WERI-Rb-1 (cell line): Measurements from ENCODE around the gene MYOD1.

Experiments used
- DNase-seq: peaks from one replicate; pipeline ENCODE4 v3.0.0-alpha.2; 2020
- H3K27ac ChIP-seq: fragments of 250-450 bp; sonication (Bioruptor Pico); 2 replicates; pipeline ENCODE4 v1.5.1; 2020; ENCODE audit warnings: mild to moderate bottlenecking, moderate library complexity
- H3K27me3 ChIP-seq: fragments of 250-450 bp; sonication (Bioruptor Pico); 2 replicates; pipeline ENCODE4 v1.5.1; 2021; ENCODE audit warnings: mild to moderate bottlenecking, low read depth, moderate library complexity; ENCODE audit not compliant: insufficient read depth, severe bottlenecking
- H3K36me3 ChIP-seq: fragments of 250-450 bp; sonication (Bioruptor Pico); 2 replicates; pipeline ENCODE4 v1.5.1; 2020; ENCODE audit warnings: mild to moderate bottlenecking, moderate library complexity
- H3K4me3 ChIP-seq: 2 replicates; pipeline ENCODE4 v1.5.1; 2011; ENCODE audit warnings: low read depth, mild to moderate bottlenecking, control low read depth, low read length
- H3K9me3 ChIP-seq: fragments of 250-450 bp; sonication (Bioruptor Pico); 2 replicates; pipeline ENCODE4 v1.5.1; 2021; ENCODE audit warnings: mild to moderate bottlenecking, moderate library complexity; ENCODE audit not compliant: severe bottlenecking
- CTCF ChIP-seq: IDR thresholded peaks from 2 replicates; pipeline ENCODE4 v1.5.1; 2011; ENCODE audit warnings: low read depth, mild to moderate bottlenecking, control low read depth, inconsistent platforms, low read length

The MYOD1 gene

GRCh38 chr11:17760102-17761029 is 41.0 kb downstream of the MYOD1 start:
- peak; percentile 90 for TF ChIP-seq CTCF
- DNase-seq: peak; percentile 77
- no peak overlapping the region for H3K4me3 ChIP-seq

GRCh38 chr11:17762309-17762974 is 43.1 kb downstream of the MYOD1 start:
- no peaks in the 10 kb centered on the region for H3K9me3 ChIP-seq
- no peak for DNase-seq
- peaks cover 16% of the 10 kb centered on the region for H3K36me3 ChIP-seq
- H3K27me3 ChIP-seq: no peaks in the 10 kb centered on the region
- peak; percentile 15; the same call in 1 of the 2 replicates for TF ChIP-seq CTCF
- no peak overlapping the region for H3K27ac ChIP-seq
- no peak overlapping the region for H3K4me3 ChIP-seq

More at GRCh38 chr11:17760102-17761029, 41.0 kb downstream of the MYOD1 start:
- peaks cover 16% of the 10 kb centered on the region for H3K36me3 ChIP-seq
- no peaks in the 10 kb centered on the region for H3K9me3 ChIP-seq
- no peaks in the 10 kb centered on the region for H3K27me3 ChIP-seq
- no peak overlapping the region for H3K27ac ChIP-seq

GRCh38 chr11:17763244-17763643 is 43.9 kb downstream of the MYOD1 start:
- no peak overlapping the region for H3K27ac ChIP-seq
- no peak for DNase-seq
- H3K27me3 ChIP-seq: no peaks in the 10 kb centered on the region
- H3K4me3 ChIP-seq: no peak overlapping the region
- H3K9me3 ChIP-seq: no peaks in the 10 kb centered on the region
- peaks cover 14% of the 10 kb centered on the region for H3K36me3 ChIP-seq
- TF ChIP-seq CTCF: no peak

- Histone ChIP-seq H3K4me3 (no peak overlapping the region), H3K36me3 (peaks cover 10% of the 10 kb centered on the region), H3K27ac (no peak overlapping the region), H3K27me3 (no peaks in the 10 kb centered on the region), H3K9me3 (no peaks in the 10 kb centered on the region)
- no peak for TF ChIP-seq CTCF
- no peak for DNase-seq
Observed at GRCh38 chr11:17763703-17764102, 44.3 kb downstream of the MYOD1 start.

- Histone ChIP-seq H3K4me3 (no peak overlapping the region), H3K9me3 (no peaks in the 10 kb centered on the region), H3K27me3 (no peaks in the 10 kb centered on the region), H3K27ac (peak overlapping the region; percentile 56), H3K36me3 (peaks cover 10% of the 10 kb centered on the region)
- no peak for TF ChIP-seq CTCF
- peak; percentile 73 for DNase-seq
Observed at GRCh38 chr11:17764446-17765218, 45.3 kb downstream of the MYOD1 start.
